Glutamatergic neuron (in vitro differentiated cells): ENCODE results near the gene TBC1D2B. TPM values are rescaled to one million over a fixed set of nuclear protein-coding genes. Genes with fewer than 3 reads are reported as not detected.

Source experiments
- DNase-seq: peaks from one replicate; pipeline ENCODE4 v3.0.0; 2022
- H3K27ac Mint-ChIP-seq: one replicate; pipeline ENCODE4 v1.8.0; 2020; ENCODE audit warnings: mild to moderate bottlenecking, mixed read lengths, inconsistent platforms; ENCODE audit not compliant: unreplicated experiment
- H3K27me3 Mint-ChIP-seq: one replicate; pipeline ENCODE4 v1.8.0; 2020; ENCODE audit warnings: mild to moderate bottlenecking, moderate library complexity, mixed read lengths, inconsistent platforms; ENCODE audit not compliant: unreplicated experiment
- H3K36me3 Mint-ChIP-seq: one replicate; pipeline ENCODE4 v1.8.0; 2020; ENCODE audit warnings: mild to moderate bottlenecking, mixed read lengths, inconsistent platforms; ENCODE audit not compliant: unreplicated experiment
- H3K4me1 Mint-ChIP-seq: one replicate; pipeline ENCODE4 v1.8.0; 2020; ENCODE audit warnings: mild to moderate bottlenecking, low read depth, mixed read lengths, inconsistent platforms; ENCODE audit not compliant: unreplicated experiment
- H3K4me3 Mint-ChIP-seq: one replicate; pipeline ENCODE4 v1.8.0; 2020; ENCODE audit warnings: mild to moderate bottlenecking, mixed read lengths, inconsistent platforms; ENCODE audit not compliant: unreplicated experiment
- H3K9me3 Mint-ChIP-seq: one replicate; pipeline ENCODE4 v1.8.0; 2020; ENCODE audit warnings: mild to moderate bottlenecking, moderate library complexity, mixed read lengths, inconsistent platforms; ENCODE audit not compliant: unreplicated experiment
- total RNA-seq: library from RNA; stranded (reverse); fragmentation: NEBNext Ultra II Directional; extraction: Animal tissue kit (Norgen Biotek cat#: 25700); gene quantifications from one replicate; pipeline ENCODE4 v1.2.1, GENCODE V29; 2021; ENCODE audit not compliant: unreplicated experiment
- TF ChIP-seq, protein P1 (sequence below): fragments of 200-600 bp; sonication (generic); IDR thresholded peaks from one replicate; pipeline ENCODE4 v1.5.0; 2021; ENCODE audit not compliant: partially characterized antibody, unreplicated experiment

TBC1D2B gene
- total RNA-seq, 1 donor from 2014 or later: 45.3 TPM

DNA sequence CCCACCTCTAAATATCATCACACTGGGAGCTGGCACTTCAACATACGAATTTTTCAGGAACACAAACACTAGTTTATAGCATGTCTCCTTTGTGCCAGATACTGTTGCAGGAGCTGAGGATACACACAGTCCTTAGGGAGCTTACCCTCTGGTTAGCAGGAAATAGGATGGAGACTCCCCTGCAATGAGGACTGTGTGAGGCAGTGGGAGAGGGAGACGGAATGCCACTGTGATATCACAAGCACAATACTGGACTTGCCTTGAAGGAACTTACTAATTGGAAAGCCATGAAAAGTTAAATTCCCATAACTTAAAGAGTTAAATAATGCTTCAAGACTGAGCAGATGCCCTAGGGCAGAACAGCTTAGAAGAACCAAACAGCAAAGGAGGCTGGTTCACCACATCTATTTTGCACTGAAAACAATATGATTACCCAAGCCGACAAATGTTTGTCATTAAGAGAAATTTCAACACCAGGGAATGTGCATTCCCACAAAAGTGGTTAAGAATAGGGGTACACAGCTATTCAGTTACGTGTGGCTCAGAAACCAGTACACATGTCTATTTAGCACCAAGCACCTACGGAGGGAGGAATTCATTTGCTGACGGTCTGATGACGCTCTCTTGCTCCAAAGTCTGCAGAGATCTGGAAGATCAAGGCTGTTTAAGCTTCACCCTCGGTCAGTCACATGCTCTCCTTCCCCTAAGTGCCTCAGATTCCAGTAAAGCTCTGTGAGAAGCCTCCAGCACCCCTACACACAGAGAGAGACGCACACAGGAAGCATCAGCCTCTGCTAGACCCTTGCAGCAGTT, 5.2 kb downstream of the TBC1D2B start:
- Mint-ChIP-seq H3K4me3 (peak overlapping the region; percentile 44), H3K36me3 (no peaks in the 10 kb centered on the region), H3K27me3 (peaks cover 2% of the 10 kb centered on the region), H3K9me3 (no peaks in the 10 kb centered on the region), H3K4me1 (peaks cover 45% of the 10 kb centered on the region), H3K27ac (peak overlapping the region; percentile 10)
- TF ChIP-seq, protein P1, sequence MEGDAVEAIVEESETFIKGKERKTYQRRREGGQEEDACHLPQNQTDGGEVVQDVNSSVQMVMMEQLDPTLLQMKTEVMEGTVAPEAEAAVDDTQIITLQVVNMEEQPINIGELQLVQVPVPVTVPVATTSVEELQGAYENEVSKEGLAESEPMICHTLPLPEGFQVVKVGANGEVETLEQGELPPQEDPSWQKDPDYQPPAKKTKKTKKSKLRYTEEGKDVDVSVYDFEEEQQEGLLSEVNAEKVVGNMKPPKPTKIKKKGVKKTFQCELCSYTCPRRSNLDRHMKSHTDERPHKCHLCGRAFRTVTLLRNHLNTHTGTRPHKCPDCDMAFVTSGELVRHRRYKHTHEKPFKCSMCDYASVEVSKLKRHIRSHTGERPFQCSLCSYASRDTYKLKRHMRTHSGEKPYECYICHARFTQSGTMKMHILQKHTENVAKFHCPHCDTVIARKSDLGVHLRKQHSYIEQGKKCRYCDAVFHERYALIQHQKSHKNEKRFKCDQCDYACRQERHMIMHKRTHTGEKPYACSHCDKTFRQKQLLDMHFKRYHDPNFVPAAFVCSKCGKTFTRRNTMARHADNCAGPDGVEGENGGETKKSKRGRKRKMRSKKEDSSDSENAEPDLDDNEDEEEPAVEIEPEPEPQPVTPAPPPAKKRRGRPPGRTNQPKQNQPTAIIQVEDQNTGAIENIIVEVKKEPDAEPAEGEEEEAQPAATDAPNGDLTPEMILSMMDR: no peak
- no peak for DNase-seq

DNA sequence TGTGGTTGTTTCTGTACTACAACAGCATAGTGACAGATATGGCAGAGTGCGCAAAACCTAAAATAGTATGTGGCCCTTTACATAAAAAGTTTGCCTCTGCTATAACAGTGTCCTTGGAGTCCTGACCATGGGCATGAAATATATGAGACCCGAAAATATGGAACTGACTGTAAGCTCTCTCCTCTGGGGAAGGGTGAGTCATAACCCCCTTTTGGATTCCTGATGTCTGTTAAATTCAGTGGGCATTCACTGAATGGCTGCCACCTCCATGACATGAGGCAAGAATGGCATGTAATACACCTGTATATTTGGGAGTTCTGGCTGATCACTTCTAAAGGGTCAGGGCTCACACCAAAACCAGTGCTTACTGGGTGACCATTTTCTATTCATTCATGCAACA, 6.1 kb downstream of the TBC1D2B start:
- H3K27me3 Mint-ChIP-seq: peaks cover 2% of the 10 kb centered on the region
- peaks cover 54% of the 10 kb centered on the region for H3K4me1 Mint-ChIP-seq
- H3K9me3 Mint-ChIP-seq: no peaks in the 10 kb centered on the region
- no peak overlapping the region for H3K27ac Mint-ChIP-seq
- TF ChIP-seq, protein P1: no peak
- no peaks in the 10 kb centered on the region for H3K36me3 Mint-ChIP-seq
- no peak overlapping the region for H3K4me3 Mint-ChIP-seq
- DNase-seq: no peak

DNA sequence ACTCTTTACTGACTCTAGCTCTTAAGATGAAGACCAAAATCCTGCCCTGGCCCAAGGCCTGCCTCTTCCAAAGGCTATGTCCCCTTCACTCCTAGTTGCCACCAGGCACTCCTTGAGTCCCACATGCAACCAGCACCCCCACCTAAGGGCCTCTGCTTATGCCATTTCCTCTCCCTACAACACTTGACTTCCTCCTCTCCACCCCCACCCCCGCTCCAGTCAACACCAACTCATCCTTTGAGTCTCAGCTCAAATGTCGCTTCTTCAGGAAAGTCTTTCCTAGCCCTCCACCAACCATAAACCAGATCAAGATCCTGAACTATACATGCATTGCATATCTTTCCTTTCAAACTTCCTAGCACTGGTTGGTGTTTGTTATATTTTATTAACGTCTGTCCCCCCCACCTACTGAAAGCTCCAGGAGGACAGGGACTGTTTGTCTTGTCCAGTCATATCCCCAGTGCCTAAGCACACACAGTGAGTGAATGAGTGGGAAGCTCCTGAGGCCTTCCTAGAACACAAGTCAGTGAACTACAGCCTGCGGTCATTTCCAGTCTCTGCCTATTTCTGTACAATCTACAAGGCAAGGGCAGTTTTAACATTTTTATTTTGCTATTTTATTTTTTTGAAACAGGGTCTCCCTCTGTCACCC, 7.3 kb downstream of the TBC1D2B start:
- Mint-ChIP-seq H3K4me1 (peaks cover 55% of the 10 kb centered on the region), H3K27me3 (peaks cover 2% of the 10 kb centered on the region), H3K36me3 (no peaks in the 10 kb centered on the region), H3K9me3 (no peaks in the 10 kb centered on the region), H3K4me3 (peak overlapping the region; percentile 40), H3K27ac (peak overlapping the region; percentile 36)
- TF ChIP-seq, protein P1: no peak
- DNase-seq: no peak

DNA sequence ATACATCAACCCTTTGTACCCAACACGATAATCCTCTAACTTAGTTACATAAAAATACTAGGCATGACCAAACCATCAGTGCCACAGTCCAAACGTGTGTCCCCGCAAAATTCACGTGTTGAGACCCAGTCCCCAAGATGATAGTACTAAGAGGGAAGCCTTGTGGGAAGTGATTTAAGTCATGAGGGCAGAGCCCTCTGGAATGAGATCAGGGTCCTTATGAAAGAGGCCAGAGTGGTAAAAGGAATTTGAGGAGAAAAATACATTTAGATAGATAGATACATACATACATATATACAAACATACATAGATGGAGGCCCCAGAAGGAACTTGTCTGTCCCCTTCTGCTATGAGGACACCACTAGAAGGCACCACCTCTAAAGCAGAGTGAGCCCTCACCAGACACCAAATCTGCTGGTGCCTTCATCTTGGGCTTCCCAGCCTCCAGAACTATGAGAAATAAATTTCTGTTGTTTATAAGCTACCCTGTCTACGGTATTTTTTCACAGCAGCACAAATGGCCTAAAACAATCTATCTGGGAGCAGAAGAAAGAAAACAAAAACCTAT, 8.0 kb downstream of the TBC1D2B start:
- H3K9me3 Mint-ChIP-seq: no peaks in the 10 kb centered on the region
- DNase-seq: no peak
- peak overlapping the region; percentile 71 for H3K27ac Mint-ChIP-seq
- TF ChIP-seq, protein P1: no peak
- H3K36me3 Mint-ChIP-seq: no peaks in the 10 kb centered on the region
- peak overlapping the region; percentile 40 for H3K4me3 Mint-ChIP-seq
- H3K27me3 Mint-ChIP-seq: peaks cover 2% of the 10 kb centered on the region
- peaks cover 55% of the 10 kb centered on the region for H3K4me1 Mint-ChIP-seq

DNA sequence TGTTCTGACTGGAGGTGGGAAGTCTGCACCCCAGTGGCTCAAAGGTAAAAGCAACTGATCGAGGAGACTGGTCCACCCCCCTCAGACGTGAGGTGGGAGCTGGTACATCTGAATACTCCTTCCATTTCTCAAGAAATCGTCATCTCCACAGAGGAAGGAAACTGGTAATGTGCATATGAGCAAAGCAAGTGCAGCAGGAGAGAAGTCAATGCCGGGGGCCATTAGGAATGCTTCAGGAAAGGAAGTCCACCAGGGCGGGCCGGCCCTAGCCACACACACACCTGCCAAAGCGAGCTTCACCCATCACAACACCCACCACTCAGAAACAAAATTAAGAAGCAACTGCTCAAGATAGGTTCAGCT, 8.5 kb downstream of the TBC1D2B start:
- no peak for DNase-seq
- peak overlapping the region; percentile 63 for H3K27ac Mint-ChIP-seq
- H3K4me3 Mint-ChIP-seq: peak overlapping the region; percentile 27
- peaks cover 55% of the 10 kb centered on the region for H3K4me1 Mint-ChIP-seq
- H3K27me3 Mint-ChIP-seq: peaks cover 2% of the 10 kb centered on the region
- TF ChIP-seq, protein P1: no peak
- no peaks in the 10 kb centered on the region for H3K36me3 Mint-ChIP-seq
- H3K9me3 Mint-ChIP-seq: no peaks in the 10 kb centered on the region
